Neutrophil (primary cell): Measurements from ENCODE around the gene GPM6B.

Source experiments
- H3K27ac ChIP-seq: fragments of 200-600 bp; sonication (generic); 2 replicates; pipeline ENCODE4 v1.5.1; 2016; ENCODE audit warnings: mild to moderate bottlenecking, moderate library complexity
- H3K27me3 ChIP-seq: fragments of 200-600 bp; sonication (generic); 2 replicates; pipeline ENCODE4 v1.6.0; 2016; ENCODE audit warnings: mild to moderate bottlenecking
- H3K36me3 ChIP-seq: fragments of 200-600 bp; sonication (generic); 2 replicates; pipeline ENCODE4 v1.5.1; 2017
- H3K4me1 ChIP-seq, 2 experiments: fragments of 200-600 bp in 1 of 2; sonication (generic) in 1 of 2; 1 replicate in 1 of 2; 2 replicates in 1 of 2; pipeline versions ENCODE4 v1.5.1 to v1.6.1; 2013 to 2016; ENCODE audit warnings: low read depth in 1 of 2, low read length in 1 of 2, mild to moderate bottlenecking in 1 of 2, moderate library complexity in 1 of 2; ENCODE audit not compliant: control insufficient read depth in 1 of 2, insufficient read depth in 1 of 2
- H3K4me3 ChIP-seq, 2 experiments: fragments of 200-600 bp in 1 of 2; sonication (generic) in 1 of 2; 1 replicate in 1 of 2; 2 replicates in 1 of 2; pipeline ENCODE4 v1.5.1; 2013 to 2016; ENCODE audit warnings: low read depth in 1 of 2, low read length in 1 of 2, mild to moderate bottlenecking in 1 of 2, moderate library complexity in 1 of 2
- H3K9me3 ChIP-seq: fragments of 200-600 bp; sonication (generic); 2 replicates; pipeline ENCODE4 v1.5.1; 2016
- TF ChIP-seq, protein P1 (sequence below): fragments of 200-600 bp; sonication (generic); IDR thresholded peaks from 2 replicates; pipeline ENCODE4 v1.5.1; 2016; ENCODE audit warnings: antibody characterized with exemption

Gene GPM6B

DNA sequence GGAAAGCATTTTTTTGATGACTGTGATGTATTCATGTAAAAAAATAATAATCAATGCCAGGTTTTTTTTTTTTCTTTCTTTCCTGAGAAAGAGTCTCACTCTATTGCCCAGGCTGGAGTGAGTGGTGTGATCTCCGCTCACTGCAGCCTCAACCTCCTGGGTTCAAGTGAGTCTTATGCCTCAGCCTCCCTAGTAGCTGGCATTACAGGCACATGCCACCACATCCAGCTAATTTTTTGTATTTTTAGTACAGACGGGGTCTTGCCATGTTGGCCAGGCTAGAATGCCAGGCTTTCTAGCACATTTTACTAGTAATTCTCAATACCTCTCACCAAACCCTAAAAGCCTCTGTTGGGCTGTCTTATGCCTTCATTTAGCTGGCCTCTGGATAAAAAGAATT lies 25.7 kb downstream of the GPM6B start:
- Histone ChIP-seq H3K27me3 (no peaks in the 10 kb centered on the region), H3K36me3 (no peaks in the 10 kb centered on the region), H3K9me3 (no peaks in the 10 kb centered on the region), H3K27ac (no peak overlapping the region), H3K4me3 (no peak overlapping the region), H3K4me1 (no peaks in the 10 kb centered on the region)
- TF ChIP-seq, protein P1, sequence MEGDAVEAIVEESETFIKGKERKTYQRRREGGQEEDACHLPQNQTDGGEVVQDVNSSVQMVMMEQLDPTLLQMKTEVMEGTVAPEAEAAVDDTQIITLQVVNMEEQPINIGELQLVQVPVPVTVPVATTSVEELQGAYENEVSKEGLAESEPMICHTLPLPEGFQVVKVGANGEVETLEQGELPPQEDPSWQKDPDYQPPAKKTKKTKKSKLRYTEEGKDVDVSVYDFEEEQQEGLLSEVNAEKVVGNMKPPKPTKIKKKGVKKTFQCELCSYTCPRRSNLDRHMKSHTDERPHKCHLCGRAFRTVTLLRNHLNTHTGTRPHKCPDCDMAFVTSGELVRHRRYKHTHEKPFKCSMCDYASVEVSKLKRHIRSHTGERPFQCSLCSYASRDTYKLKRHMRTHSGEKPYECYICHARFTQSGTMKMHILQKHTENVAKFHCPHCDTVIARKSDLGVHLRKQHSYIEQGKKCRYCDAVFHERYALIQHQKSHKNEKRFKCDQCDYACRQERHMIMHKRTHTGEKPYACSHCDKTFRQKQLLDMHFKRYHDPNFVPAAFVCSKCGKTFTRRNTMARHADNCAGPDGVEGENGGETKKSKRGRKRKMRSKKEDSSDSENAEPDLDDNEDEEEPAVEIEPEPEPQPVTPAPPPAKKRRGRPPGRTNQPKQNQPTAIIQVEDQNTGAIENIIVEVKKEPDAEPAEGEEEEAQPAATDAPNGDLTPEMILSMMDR = no peak

DNA sequence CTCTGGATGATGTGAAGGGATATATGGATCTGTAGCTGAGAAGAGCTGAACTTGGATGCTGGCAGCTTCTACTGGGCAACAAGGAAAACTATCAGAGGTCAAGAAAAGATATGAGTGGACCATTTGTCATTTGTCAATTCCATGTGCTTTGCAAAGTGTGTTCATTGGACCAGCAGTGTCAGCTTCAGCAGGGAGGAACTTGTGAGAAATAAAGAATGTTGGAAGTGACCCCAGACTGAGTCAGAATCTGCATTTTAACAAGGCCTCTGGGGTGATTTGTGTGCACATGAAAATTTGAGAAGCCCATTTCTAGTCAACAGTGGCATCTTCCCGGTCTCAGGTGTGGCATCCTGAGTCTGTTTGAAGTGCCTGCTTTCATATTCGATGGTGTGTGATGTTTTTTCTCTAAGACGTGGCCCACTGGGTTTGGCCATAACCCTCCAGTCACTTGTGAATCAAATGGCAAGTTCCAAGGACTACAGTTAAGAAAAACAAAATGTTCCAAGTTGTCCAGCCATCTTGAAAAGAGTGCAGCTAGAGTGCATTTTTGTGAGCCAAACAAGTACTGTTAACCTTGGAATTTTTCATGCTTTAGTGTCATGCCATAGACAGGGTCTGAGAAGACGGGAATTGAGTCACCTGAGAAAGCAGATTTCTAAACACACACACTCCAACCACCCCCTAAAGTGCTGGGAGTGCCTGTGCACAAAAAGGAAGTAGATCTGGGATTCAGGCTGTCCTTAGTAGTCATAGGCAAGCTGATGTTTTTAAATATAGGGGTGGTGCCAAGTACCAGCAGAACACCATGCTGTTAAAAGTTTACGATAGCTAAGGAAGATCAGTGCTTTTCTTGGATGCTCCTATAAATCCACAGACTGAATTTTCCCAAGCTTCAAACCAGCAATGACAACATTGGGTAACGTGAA lies 26.4 kb downstream of the GPM6B start:
- TF ChIP-seq, protein P1 = no peak
- Histone ChIP-seq H3K27me3 (no peaks in the 10 kb centered on the region), H3K4me1 (no peaks in the 10 kb centered on the region)

DNA sequence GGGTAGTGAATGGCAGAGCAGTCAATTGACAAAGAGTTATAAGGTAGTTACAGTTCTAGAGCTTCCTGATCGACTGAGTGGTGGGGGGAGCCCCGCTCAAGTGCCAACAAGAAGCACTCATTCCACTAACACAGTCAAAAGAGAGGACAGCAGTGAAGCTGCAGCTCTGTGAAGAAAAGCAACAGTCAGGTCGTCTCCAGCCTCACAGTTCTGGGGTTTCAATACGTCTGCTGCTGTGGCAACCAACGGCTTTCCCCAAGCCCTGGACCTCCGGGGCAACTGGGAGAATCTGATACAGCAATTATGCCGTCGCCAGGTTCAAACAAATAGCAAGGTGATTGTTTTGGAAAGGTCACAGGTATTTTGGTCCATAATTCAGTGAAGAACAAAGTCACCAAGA lies 30.8 kb downstream of the GPM6B start:
- TF ChIP-seq, protein P1 = no peak
- no peak overlapping the region for H3K27ac ChIP-seq
- H3K27me3 ChIP-seq = no peaks in the 10 kb centered on the region
- no peaks in the 10 kb centered on the region for H3K9me3 ChIP-seq
- H3K4me3 ChIP-seq = no peak overlapping the region
- no peaks in the 10 kb centered on the region for H3K36me3 ChIP-seq
- no peaks in the 10 kb centered on the region for H3K4me1 ChIP-seq

More for the DNA sequence above, 26.4 kb downstream of the GPM6B start:
- Histone ChIP-seq H3K4me3 (no peak overlapping the region), H3K9me3 (no peaks in the 10 kb centered on the region), H3K27ac (no peak overlapping the region), H3K36me3 (no peaks in the 10 kb centered on the region)

DNA sequence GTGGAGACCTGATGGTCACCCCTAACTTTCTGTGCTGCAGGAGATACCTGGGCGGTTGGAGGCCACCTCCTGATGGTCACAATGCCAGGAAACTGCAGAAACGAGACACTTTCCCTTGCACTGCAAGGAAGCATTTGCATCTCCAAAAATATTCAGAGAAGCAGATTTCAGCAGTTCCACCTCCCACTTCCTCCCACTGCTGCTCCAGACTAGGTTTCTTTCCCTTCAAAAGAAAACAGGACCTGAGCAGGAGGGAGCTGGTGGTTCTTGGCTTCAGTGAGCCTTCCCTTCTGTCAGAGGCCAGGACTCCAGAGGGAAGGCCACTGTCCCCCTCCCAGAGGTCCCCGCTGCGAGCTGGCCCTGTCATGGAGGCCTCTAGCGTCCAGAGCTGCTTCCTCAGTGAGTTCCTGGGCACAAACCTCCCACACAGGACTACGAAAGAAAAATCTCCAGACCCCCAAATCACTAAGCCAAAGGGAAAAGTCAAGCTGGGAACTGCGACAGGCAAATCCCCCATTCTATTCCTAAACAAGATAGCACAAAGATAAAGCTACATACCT lies 35.9 kb downstream of the GPM6B start:
- peaks cover 9% of the 10 kb centered on the region for H3K36me3 ChIP-seq
- H3K27ac ChIP-seq = no peak overlapping the region
- H3K4me1 ChIP-seq = no peaks in the 10 kb centered on the region

DNA sequence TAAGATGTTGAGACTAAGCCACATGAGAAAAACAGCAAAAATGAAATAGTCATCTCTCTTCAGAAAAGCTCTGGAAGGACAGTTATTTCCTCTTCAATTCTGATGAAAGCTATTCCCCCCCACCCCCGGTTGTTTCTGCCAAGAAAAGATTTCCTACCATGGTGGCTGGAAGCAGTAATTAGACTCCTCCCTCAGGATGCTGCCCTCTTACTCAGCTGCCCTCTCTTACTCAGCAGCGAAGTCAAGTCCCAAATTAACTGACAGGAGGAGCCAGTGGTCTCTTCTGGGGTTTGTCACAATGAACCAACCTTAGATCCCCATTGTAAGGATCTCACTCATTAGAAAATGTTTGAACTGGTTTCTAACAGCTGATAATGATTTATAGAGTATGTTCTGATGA lies 38.0 kb downstream of the GPM6B start:
- TF ChIP-seq, protein P1 = no peak
- H3K4me3 ChIP-seq = no peak overlapping the region
- H3K27me3 ChIP-seq = no peaks in the 10 kb centered on the region
- H3K4me1 ChIP-seq = no peaks in the 10 kb centered on the region
- no peak overlapping the region for H3K27ac ChIP-seq
- no peaks in the 10 kb centered on the region for H3K9me3 ChIP-seq
- peaks cover 27% of the 10 kb centered on the region for H3K36me3 ChIP-seq

More for the DNA sequence above, 35.9 kb downstream of the GPM6B start:
- H3K4me3 ChIP-seq = no peak overlapping the region
- no peaks in the 10 kb centered on the region for H3K27me3 ChIP-seq
- H3K9me3 ChIP-seq = no peaks in the 10 kb centered on the region
- TF ChIP-seq, protein P1 = no peak
